GM12892 (cell line): ENCODE measurements around the gene TBC1D14.

Experiments used
- POLR2A ChIP-seq: IDR thresholded peaks from 2 replicates; pipeline ENCODE4 v1.6.1; 2011; ENCODE audit warnings: low read depth, low read length, control low read depth
- POLR2AphosphoS5 ChIP-seq: IDR thresholded peaks from 2 replicates; pipeline ENCODE4 v1.6.1; 2011; ENCODE audit warnings: low read depth, low read length, control low read depth

- TF ChIP-seq POLR2A = no peak
- no peak for TF ChIP-seq POLR2AphosphoS5
These were observed 157.5 kb downstream of the TBC1D14 start for GRCh38 chr4:7067126-7067451.
